H1 (cell line): ENCODE results near the gene NFATC4. TPM values are rescaled to one million over a fixed set of nuclear protein-coding genes. Genes with fewer than 3 reads are reported as not detected.

ENCODE experiments used
- CHD7 ChIP-seq: fragments of 300-600 bp; sonication (generic); IDR thresholded peaks from 2 replicates; pipeline ENCODE4 v1.7.1; 2012; ENCODE audit warnings: low read length, moderate library complexity, mild to moderate bottlenecking, inconsistent platforms; ENCODE audit not compliant: insufficient replicate concordance
- CTCF ChIP-seq, 3 experiments: IDR thresholded peaks; 1 replicate in 2 of 3; 2 replicates in 1 of 3; pipeline versions ENCODE4 v1.5.1 to v1.6.1; 2011; ENCODE audit warnings: low read length in 3 of 3, mild to moderate bottlenecking in 3 of 3, inconsistent platforms in 2 of 3, low read depth in 1 of 3, moderate library complexity in 1 of 3; ENCODE audit not compliant: insufficient read depth in 1 of 3; ENCODE audit errors: control extremely low read depth in 1 of 3
- EZH2 ChIP-seq: fragments of 200-600 bp; sonication (generic); IDR thresholded peaks from 2 replicates; pipeline ENCODE4 v1.7.1; 2012; ENCODE audit warnings: low read depth, mild to moderate bottlenecking, moderate library complexity, low read length, inconsistent platforms; ENCODE audit not compliant: severe bottlenecking
- RAD21 ChIP-seq, 2 experiments: IDR thresholded peaks in 1 of 2; conservative IDR thresholded peaks in 1 of 2; 2 replicates each; pipeline ENCODE4 v1.6.1; 2011; ENCODE audit warnings: low read depth in 2 of 2, low read length in 2 of 2, improper control_type of control experiment in 1 of 2, inconsistent platforms in 1 of 2, mild to moderate bottlenecking in 1 of 2, moderate library complexity in 1 of 2
- SUZ12 ChIP-seq: fragments of 200-600 bp; sonication (generic); IDR thresholded peaks from 2 replicates; pipeline ENCODE4 v1.6.1; 2012; ENCODE audit warnings: mild to moderate bottlenecking, inconsistent platforms, low read length, moderate library complexity, mixed read lengths
- polyA plus RNA-seq, 7 experiments: library from polyadenylated mRNA; depleted of rRNA in 3 of 7; stranded (reverse) in 5 of 7; unstranded in 2 of 7; fragments of >200 nt in 5 of 7; fragments of 200-250 nt in 2 of 7; gene quantifications; 1 replicate in 5 of 7; 2 replicates in 1 of 7; 4 replicates in 1 of 7; pipeline versions ENCODE4 v1.2.1 to v1.2.3, GENCODE V29; 2011 to 2013; ENCODE audit warnings: missing spikeins in 2 of 7, mixed read lengths in 2 of 7
- total RNA-seq: library from RNA; stranded (reverse); fragmentation: NEBNext Ultra II Directional; extraction: Animal tissue kit (Norgen Biotek cat#: 25700); gene quantifications from 2 replicates; pipeline ENCODE4 v1.2.1, GENCODE V29; 2021
- TF ChIP-seq, protein P1 (sequence below): IDR thresholded peaks from 2 replicates; pipeline ENCODE4 v1.6.1; 2011; ENCODE audit warnings: low read depth, mild to moderate bottlenecking, low read length; ENCODE audit not compliant: insufficient read depth

NFATC4 gene
- total and polyA plus RNA-seq, 2 of the 8 experiments (the other 6 are each of a cell fraction or from before 2014, with no cell fraction given) = 47.3 to 50.3 TPM

- TF ChIP-seq RAD21 (IDR thresholded peaks at IDR 0.05 in 1 of 2, conservative IDR thresholded peaks at IDR 0.05 in 1 of 2; ENCODE audit: low read depth in 2 of 2, low read length in 2 of 2) (0 out of 4 replicates have a peak, but pooled peaks of 1 of the 2 experiments have one; percentile 2), SUZ12 (no peak), EZH2 (no peak), CHD7 (no peak), CTCF (IDR thresholded peaks at IDR 0.05; ENCODE audit: control extremely low read depth in 1 of 3, insufficient read depth in 1 of 3, low read depth in 1 of 3, low read length in 3 of 3) (0 out of 4 replicates have a peak, but pooled peaks of 1 of the 3 experiments have one; percentile 4)
- TF ChIP-seq, protein P1, sequence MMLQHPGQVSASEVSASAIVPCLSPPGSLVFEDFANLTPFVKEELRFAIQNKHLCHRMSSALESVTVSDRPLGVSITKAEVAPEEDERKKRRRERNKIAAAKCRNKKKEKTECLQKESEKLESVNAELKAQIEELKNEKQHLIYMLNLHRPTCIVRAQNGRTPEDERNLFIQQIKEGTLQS = no peak
These were observed 16.5 kb upstream of the NFATC4 start (continued) for GRCh38 chr14:24351517-24351916.
